Mucosa of rectum (tissue), 2 donors: ENCODE data around the gene CCR6.

Experiments
- H3K27ac ChIP-seq, 2 donors: one replicate each; pipeline ENCODE4 v1.7.0; 2013; ENCODE audit warnings: inconsistent platforms in 2 of 2, low read depth in 2 of 2, low read length in 2 of 2
- H3K27me3 ChIP-seq, 2 donors: one replicate each; pipeline ENCODE4 v1.7.0; 2013; ENCODE audit warnings: low read length in 2 of 2; ENCODE audit not compliant: control insufficient read depth in 2 of 2, insufficient read depth in 2 of 2
- H3K36me3 ChIP-seq, 2 donors: one replicate each; pipeline ENCODE4 v1.7.0; 2013; ENCODE audit warnings: low read length in 2 of 2; ENCODE audit not compliant: control insufficient read depth in 2 of 2, insufficient read depth in 2 of 2
- H3K4me1 ChIP-seq, 2 donors: one replicate each; pipeline ENCODE4 v1.7.0; 2013; ENCODE audit warnings: low read length in 2 of 2, mild to moderate bottlenecking in 1 of 2; ENCODE audit not compliant: control insufficient read depth in 2 of 2, insufficient read depth in 2 of 2
- H3K4me3 ChIP-seq, 2 donors: one replicate each; pipeline ENCODE4 v1.7.0; 2013; ENCODE audit warnings: low read length in 2 of 2
- H3K9ac ChIP-seq, 2 donors: one replicate each; pipeline ENCODE4 v1.7.0; 2013; ENCODE audit warnings: low read length in 2 of 2, low read depth in 1 of 2, mild to moderate bottlenecking in 1 of 2
- H3K9me3 ChIP-seq, 2 donors: one replicate each; pipeline ENCODE4 v1.7.0; 2013; ENCODE audit warnings: low read length in 2 of 2; ENCODE audit not compliant: control insufficient read depth in 2 of 2
- donor health status: healthy.
- donor health status: Normal muscosa, but diverticular disease.

CCR6 gene

GRCh38 chr6:167108278-167108677 lies 14.6 kb upstream of the CCR6 start:
- H3K9me3 ChIP-seq = no peaks in the 10 kb centered on the region
- H3K27ac ChIP-seq = no peak overlapping the region
- H3K27me3 ChIP-seq = no peaks in the 10 kb centered on the region
- peaks cover 0 to 5% of the 10 kb centered on the region in 2 donors for H3K4me1 ChIP-seq
- H3K4me3 ChIP-seq = no peak overlapping the region
- no peak overlapping the region for H3K9ac ChIP-seq
- no peaks in the 10 kb centered on the region for H3K36me3 ChIP-seq

- H3K4me3 ChIP-seq = no peak overlapping the region
- H3K36me3 ChIP-seq = no peaks in the 10 kb centered on the region
- peaks cover 0 to 2% of the 10 kb centered on the region in 2 donors for H3K4me1 ChIP-seq
- H3K27ac ChIP-seq = no peak overlapping the region
- no peaks in the 10 kb centered on the region for H3K9me3 ChIP-seq
- no peak overlapping the region for H3K9ac ChIP-seq
- H3K27me3 ChIP-seq = no peaks in the 10 kb centered on the region
Measured at GRCh38 chr6:167109651-167110050, 13.2 kb upstream of the CCR6 start.

- H3K27me3 ChIP-seq = peaks cover 0 to 2% of the 10 kb centered on the region in 2 donors
- H3K9me3 ChIP-seq = no peaks in the 10 kb centered on the region
- peaks cover 0 to 2% of the 10 kb centered on the region in 2 donors for H3K4me1 ChIP-seq
- H3K36me3 ChIP-seq = no peaks in the 10 kb centered on the region
- peak overlapping the region in 1 of 2 donors; percentile 50 for H3K4me3 ChIP-seq
- H3K27ac ChIP-seq = peak overlapping the region in 1 of 2 donors; percentile 29
- no peak overlapping the region for H3K9ac ChIP-seq
Measured at GRCh38 chr6:167111597-167111996, 11.3 kb upstream of the CCR6 start.

GRCh38 chr6:167112421-167112820 lies 10.5 kb upstream of the CCR6 start:
- H3K27ac ChIP-seq = peak overlapping the region in 1 of 2 donors; percentile 29
- H3K27me3 ChIP-seq = peaks cover 0 to 2% of the 10 kb centered on the region in 2 donors
- peaks cover 0 to 2% of the 10 kb centered on the region in 2 donors for H3K4me1 ChIP-seq
- peak overlapping the region in 1 of 2 donors; percentile 50 for H3K4me3 ChIP-seq
- H3K9ac ChIP-seq = peak overlapping the region in 1 of 2 donors; percentile 2
- H3K9me3 ChIP-seq = no peaks in the 10 kb centered on the region
- no peaks in the 10 kb centered on the region for H3K36me3 ChIP-seq

- peak overlapping the region; percentile 9 to 64 for H3K27ac ChIP-seq
- no peak overlapping the region for H3K4me3 ChIP-seq
- H3K4me1 ChIP-seq = peaks cover 0 to 2% of the 10 kb centered on the region in 2 donors
- peaks cover 0 to 2% of the 10 kb centered on the region in 2 donors for H3K27me3 ChIP-seq
- no peaks in the 10 kb centered on the region for H3K36me3 ChIP-seq
- no peaks in the 10 kb centered on the region for H3K9me3 ChIP-seq
- H3K9ac ChIP-seq = no peak overlapping the region
Measured at GRCh38 chr6:167113047-167113754, 9.7 kb upstream of the CCR6 start.

GRCh38 chr6:167113935-167114910 lies 8.7 kb upstream of the CCR6 start:
- H3K27ac ChIP-seq = peak overlapping the region; percentile 38 to 64
- peaks cover 0 to 2% of the 10 kb centered on the region in 2 donors for H3K27me3 ChIP-seq
- H3K9me3 ChIP-seq = no peaks in the 10 kb centered on the region
- no peaks in the 10 kb centered on the region for H3K36me3 ChIP-seq
- no peak overlapping the region for H3K9ac ChIP-seq
- no peak overlapping the region for H3K4me3 ChIP-seq
- H3K4me1 ChIP-seq = peaks cover 0 to 2% of the 10 kb centered on the region in 2 donors

GRCh38 chr6:167115054-167115453 lies 7.8 kb upstream of the CCR6 start:
- Histone ChIP-seq H3K27ac (no peak overlapping the region), H3K27me3 (peaks cover 0 to 2% of the 10 kb centered on the region in 2 donors), H3K4me1 (peaks cover 0 to 2% of the 10 kb centered on the region in 2 donors), H3K36me3 (no peaks in the 10 kb centered on the region), H3K9me3 (no peaks in the 10 kb centered on the region), H3K4me3 (no peak overlapping the region), H3K9ac (no peak overlapping the region)

GRCh38 chr6:167116109-167116837 lies 6.6 kb upstream of the CCR6 start:
- peaks cover 0 to 2% of the 10 kb centered on the region in 2 donors for H3K27me3 ChIP-seq

GRCh38 chr6:167116838-167117228 lies 6.1 kb upstream of the CCR6 start:
- no peak overlapping the region for H3K9ac ChIP-seq
- H3K4me1 ChIP-seq = peaks cover 0 to 2% of the 10 kb centered on the region in 2 donors
- no peak overlapping the region for H3K27ac ChIP-seq
- H3K36me3 ChIP-seq = no peaks in the 10 kb centered on the region
- no peak overlapping the region for H3K4me3 ChIP-seq
- peaks cover 0 to 2% of the 10 kb centered on the region in 2 donors for H3K27me3 ChIP-seq
- H3K9me3 ChIP-seq = no peaks in the 10 kb centered on the region

More at GRCh38 chr6:167116109-167116837, 6.6 kb upstream of the CCR6 start:
- Histone ChIP-seq H3K4me3 (no peak overlapping the region), H3K9me3 (no peaks in the 10 kb centered on the region), H3K36me3 (no peaks in the 10 kb centered on the region), H3K4me1 (peaks cover 0 to 2% of the 10 kb centered on the region in 2 donors), H3K27ac (peak overlapping the region in 1 of 2 donors; percentile 23), H3K9ac (no peak overlapping the region)
